DND-41 (cell line): ENCODE data around the gene LRP11.
A peak's percentile ranks its signal among the peaks of the same experiment; 100 is the strongest.

Source experiments
- ATAC-seq: fragments of 200-7000 bp; cut with Tn5 transposase; 3 replicates; pipeline ENCODE4 v1.9.1; 2021; ENCODE audit warnings: low read depth; ENCODE audit not compliant: insufficient read depth
- DNase-seq: peaks from one replicate; pipeline ENCODE4 v3.0.0-alpha.2; 2020
- H2AFZ ChIP-seq: 2 replicates; pipeline ENCODE4 v1.6.0; 2012; ENCODE audit warnings: low read depth, low read length
- H3K27ac ChIP-seq: 2 replicates; pipeline ENCODE4 v1.5.1; 2012; ENCODE audit warnings: low read length, inconsistent platforms
- H3K27me3 ChIP-seq: fragments of 200-600 bp; sonication (generic); 2 replicates; pipeline ENCODE4 v1.6.0; 2012; ENCODE audit warnings: low read length, mild to moderate bottlenecking, inconsistent platforms; ENCODE audit not compliant: insufficient read depth, poor library complexity
- H3K36me3 ChIP-seq: 2 replicates; pipeline ENCODE4 v1.5.1; 2012; ENCODE audit warnings: low read length, inconsistent platforms; ENCODE audit not compliant: insufficient read depth
- H3K4me1 ChIP-seq: 2 replicates; pipeline ENCODE4 v1.5.1; 2012; ENCODE audit warnings: mild to moderate bottlenecking, low read length; ENCODE audit not compliant: insufficient read depth
- H3K4me2 ChIP-seq: 2 replicates; pipeline ENCODE4 v1.6.0; 2012; ENCODE audit warnings: mild to moderate bottlenecking, moderate library complexity, low read length, inconsistent platforms; ENCODE audit not compliant: insufficient read depth
- H3K4me3 ChIP-seq, 2 experiments: fragments of 200-600 bp in 1 of 2; shearing (Covaris generic) in 1 of 2; 2 replicates each; pipeline ENCODE4 v1.5.1; 2012 to 2016; ENCODE audit warnings: inconsistent platforms in 2 of 2, low read length in 2 of 2, mild to moderate bottlenecking in 2 of 2, low read depth in 1 of 2, moderate library complexity in 1 of 2
- H3K79me2 ChIP-seq: 2 replicates; pipeline ENCODE4 v1.6.0; 2012; ENCODE audit warnings: low read length, inconsistent platforms; ENCODE audit not compliant: insufficient read depth
- H3K9ac ChIP-seq: 2 replicates; pipeline ENCODE4 v1.6.0; 2012; ENCODE audit warnings: low read depth, mild to moderate bottlenecking, inconsistent platforms, low read length, moderate library complexity
- H3K9me3 ChIP-seq: 2 replicates; pipeline ENCODE4 v1.5.1; 2012; ENCODE audit warnings: low read length, moderate library complexity, mild to moderate bottlenecking, inconsistent platforms; ENCODE audit not compliant: insufficient read depth, severe bottlenecking
- H4K20me1 ChIP-seq: 2 replicates; pipeline ENCODE4 v1.6.0; 2012; ENCODE audit warnings: low read length; ENCODE audit not compliant: insufficient read depth
- EZH2 ChIP-seq: IDR thresholded peaks from 3 replicates; pipeline ENCODE4 v1.6.1; 2012; ENCODE audit warnings: borderline replicate concordance, low read depth, mild to moderate bottlenecking, moderate library complexity, low read length, inconsistent platforms; ENCODE audit not compliant: severe bottlenecking
- TF ChIP-seq, protein P1 (sequence below): IDR thresholded peaks from 2 replicates; pipeline ENCODE4 v1.5.1; 2012; ENCODE audit warnings: borderline replicate concordance, low read length, moderate library complexity, mild to moderate bottlenecking; ENCODE audit not compliant: poor library complexity, severe bottlenecking; ENCODE audit errors: extremely low read depth

LRP11 gene

DNA sequence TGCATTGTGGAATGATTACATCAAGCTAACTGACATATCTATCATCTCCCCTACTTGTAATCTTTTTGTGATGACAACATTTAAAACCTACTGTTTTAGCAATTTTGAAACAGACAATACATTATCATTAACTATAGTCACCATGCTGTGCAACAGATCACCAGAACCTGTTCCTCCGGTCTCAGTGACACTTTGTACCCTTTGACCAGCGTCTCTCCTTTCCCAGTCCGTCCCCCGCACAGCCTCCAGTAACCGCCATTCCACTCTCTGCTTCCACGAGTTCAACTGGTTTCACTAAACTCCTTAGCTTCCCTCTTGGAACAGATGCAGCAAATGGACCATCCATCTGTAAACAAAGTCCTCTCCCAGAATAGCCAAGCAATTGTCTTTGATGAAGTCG, 21.8 kb downstream of the LRP11 start:
- H3K4me1 ChIP-seq: no peaks in the 10 kb centered on the region
- H3K27me3 ChIP-seq: no peaks in the 10 kb centered on the region
- no peak for ATAC-seq
- H3K9me3 ChIP-seq: no peaks in the 10 kb centered on the region
- no peak overlapping the region for H3K27ac ChIP-seq
- no peaks in the 10 kb centered on the region for H3K79me2 ChIP-seq
- no peak overlapping the region for H3K4me2 ChIP-seq
- H3K9ac ChIP-seq: no peak overlapping the region
- DNase-seq: no peak
- H4K20me1 ChIP-seq: no peaks in the 10 kb centered on the region
- no peak overlapping the region for H3K4me3 ChIP-seq
- TF ChIP-seq, protein P1, sequence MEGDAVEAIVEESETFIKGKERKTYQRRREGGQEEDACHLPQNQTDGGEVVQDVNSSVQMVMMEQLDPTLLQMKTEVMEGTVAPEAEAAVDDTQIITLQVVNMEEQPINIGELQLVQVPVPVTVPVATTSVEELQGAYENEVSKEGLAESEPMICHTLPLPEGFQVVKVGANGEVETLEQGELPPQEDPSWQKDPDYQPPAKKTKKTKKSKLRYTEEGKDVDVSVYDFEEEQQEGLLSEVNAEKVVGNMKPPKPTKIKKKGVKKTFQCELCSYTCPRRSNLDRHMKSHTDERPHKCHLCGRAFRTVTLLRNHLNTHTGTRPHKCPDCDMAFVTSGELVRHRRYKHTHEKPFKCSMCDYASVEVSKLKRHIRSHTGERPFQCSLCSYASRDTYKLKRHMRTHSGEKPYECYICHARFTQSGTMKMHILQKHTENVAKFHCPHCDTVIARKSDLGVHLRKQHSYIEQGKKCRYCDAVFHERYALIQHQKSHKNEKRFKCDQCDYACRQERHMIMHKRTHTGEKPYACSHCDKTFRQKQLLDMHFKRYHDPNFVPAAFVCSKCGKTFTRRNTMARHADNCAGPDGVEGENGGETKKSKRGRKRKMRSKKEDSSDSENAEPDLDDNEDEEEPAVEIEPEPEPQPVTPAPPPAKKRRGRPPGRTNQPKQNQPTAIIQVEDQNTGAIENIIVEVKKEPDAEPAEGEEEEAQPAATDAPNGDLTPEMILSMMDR: no peak
- no peak for TF ChIP-seq EZH2
- no peak overlapping the region for H2AFZ ChIP-seq
- H3K36me3 ChIP-seq: no peaks in the 10 kb centered on the region

DNA sequence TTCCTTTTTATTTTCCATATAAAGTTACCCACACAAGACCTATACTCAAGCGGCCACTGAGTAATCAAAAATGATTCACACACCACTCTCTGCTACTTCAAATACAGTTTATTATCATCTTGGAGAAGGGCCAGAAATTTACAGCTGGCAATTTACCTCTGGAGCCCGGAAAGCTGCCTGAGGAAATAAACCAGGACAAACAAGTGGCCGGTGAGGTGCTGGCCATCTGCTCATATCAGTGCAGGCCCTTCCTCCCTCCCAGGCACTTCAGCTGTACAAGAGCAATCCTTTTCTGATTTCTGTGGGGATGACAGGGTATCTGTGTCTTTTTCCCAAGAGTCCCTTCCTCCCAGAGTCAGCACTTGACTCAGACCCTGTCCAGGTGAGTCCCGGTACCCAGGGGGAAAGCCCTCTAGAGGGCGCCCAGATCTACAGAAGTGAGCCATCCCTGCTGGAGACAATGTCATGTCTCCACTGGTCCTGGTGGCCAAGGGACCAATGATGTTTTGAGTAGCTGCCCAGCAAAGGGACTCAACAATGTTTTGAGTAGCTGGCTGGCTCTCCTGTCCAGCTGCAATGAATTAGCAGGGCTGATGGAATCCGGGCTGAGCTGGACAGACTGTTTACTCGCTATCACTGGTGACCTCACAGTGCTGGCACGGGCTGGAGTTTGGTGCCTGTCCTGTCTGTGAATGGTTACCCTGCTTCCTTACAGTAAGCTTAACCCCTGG, 23.6 kb downstream of the LRP11 start:
- peak; percentile 83 for ATAC-seq
- Histone ChIP-seq H3K4me1 (no peaks in the 10 kb centered on the region), H3K4me2 (no peak overlapping the region), H3K36me3 (no peaks in the 10 kb centered on the region), H4K20me1 (no peaks in the 10 kb centered on the region), H3K9ac (no peak overlapping the region), H2AFZ (no peak overlapping the region), H3K4me3 (no peak overlapping the region), H3K79me2 (no peaks in the 10 kb centered on the region), H3K9me3 (no peaks in the 10 kb centered on the region), H3K27ac (no peak overlapping the region), H3K27me3 (no peaks in the 10 kb centered on the region)
- TF ChIP-seq, protein P1: peak; percentile 64
- TF ChIP-seq EZH2: no peak
- peak; percentile 41 for DNase-seq

DNA sequence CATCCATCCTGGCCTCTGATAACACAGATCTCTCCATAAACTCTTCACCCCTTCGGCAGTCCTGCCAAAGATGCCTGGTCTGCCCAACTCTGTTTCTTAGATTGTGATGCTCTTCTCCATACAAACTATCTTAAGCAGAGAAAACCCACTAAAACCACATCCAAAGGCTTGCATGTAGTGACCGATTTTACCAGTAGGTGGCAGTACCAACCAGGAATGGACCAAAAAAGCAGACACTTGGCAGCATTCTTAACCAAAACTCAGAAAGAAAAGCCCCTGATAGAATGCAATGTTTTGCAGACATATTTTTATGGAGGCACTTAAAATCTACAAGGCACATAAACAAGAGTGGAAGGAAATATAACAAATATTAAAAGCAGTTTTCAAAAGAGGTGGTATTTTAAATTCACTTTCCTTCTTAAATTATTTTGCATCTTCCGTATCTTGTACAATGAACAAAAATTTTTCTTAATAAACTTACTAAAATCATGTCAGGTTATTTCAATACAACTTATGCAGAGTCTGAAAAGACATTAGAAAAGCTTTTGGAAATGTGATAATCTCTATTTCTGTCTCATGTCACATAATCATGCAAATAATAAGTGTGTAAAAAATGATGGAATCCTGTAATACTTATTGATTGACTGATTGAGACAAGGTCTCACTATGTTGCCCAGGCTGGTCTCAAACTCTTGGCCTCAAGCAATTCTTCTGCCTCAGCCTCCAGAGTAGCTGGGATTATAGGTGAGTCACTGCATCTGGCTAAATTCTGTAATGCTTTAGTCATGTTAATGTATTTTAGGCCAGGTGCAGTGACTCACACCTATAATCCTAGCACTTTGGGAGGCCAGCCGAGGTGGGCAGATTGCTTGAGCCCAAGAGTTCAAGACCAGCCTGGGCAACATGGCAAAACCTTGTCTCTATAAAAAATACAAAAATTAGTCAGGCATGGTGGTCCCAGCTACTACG, 29.4 kb downstream of the LRP11 start:
- Histone ChIP-seq H3K4me2 (no peak overlapping the region), H3K4me3 (no peak overlapping the region), H3K4me1 (peaks cover 5% of the 10 kb centered on the region), H4K20me1 (0 out of 2 replicates have a peak, but pooled peaks cover 4% of the 10 kb centered on the region), H2AFZ (no peak overlapping the region), H3K27me3 (no peaks in the 10 kb centered on the region), H3K9me3 (no peaks in the 10 kb centered on the region), H3K79me2 (no peaks in the 10 kb centered on the region), H3K9ac (no peak overlapping the region), H3K36me3 (no peaks in the 10 kb centered on the region), H3K27ac (no peak overlapping the region)
- peak; percentile 92 for ATAC-seq
- TF ChIP-seq EZH2: no peak
- TF ChIP-seq, protein P1: peak; percentile 96
- peak; percentile 84 for DNase-seq
